Measurements from ENCODE around the gene FBL.

- TF ChIP-seq CTCF (optimal IDR thresholded peaks at IDR 0.05 in 1 of 3, IDR thresholded peaks at IDR 0.05 in 1 of 3, conservative IDR thresholded peaks at IDR 0.05 in 1 of 3; ENCODE audit: extremely low read depth in 1 of 3, insufficient read depth in 2 of 3, low read length in 3 of 3) (no peak), EZH2 (IDR thresholded peaks at IDR 0.05; ENCODE audit: low read length) (no peak)
These were observed 26.0 kb upstream of the FBL start for GRCh38 chr19:39871886-39872866.

Measured in keratinocyte (primary cell).